Esophagus muscularis mucosa (tissue), 4 donors: ENCODE measurements around the gene SOX8. TPM values are rescaled to one million over a fixed set of nuclear protein-coding genes. Genes with fewer than 3 reads are reported as not detected.

Experiments
- DNase-seq: peaks from one replicate; pipeline ENCODE4 v3.0.0-alpha.2; 2017; ENCODE audit errors: extremely low spot score
- H3K27ac ChIP-seq, 4 donors: fragments of 200-600 bp; sonication (generic); replicated peaks in 1 of 4; 1 replicate in 3 of 4; 2 replicates in 1 of 4; pipeline ENCODE4 v1.5.1; 2016 to 2019; ENCODE audit warnings: mild to moderate bottlenecking in 1 of 4
- H3K27me3 ChIP-seq, 4 donors: fragments of 200-600 bp; sonication (generic); one replicate each; pipeline versions ENCODE4 v1.5.1 to v1.6.0; 2016 to 2019
- H3K36me3 ChIP-seq, 4 donors: fragments of 200-600 bp; sonication (generic); one replicate each; pipeline ENCODE4 v1.5.1; 2016 to 2019
- H3K4me1 ChIP-seq, 4 donors: fragments of 200-600 bp; sonication (generic); one replicate each; pipeline ENCODE4 v1.5.1; 2016 to 2019
- H3K4me3 ChIP-seq, 4 donors: fragments of 200-600 bp; sonication (generic); 1 replicate in 2 of 4; 2 replicates in 2 of 4; pipeline ENCODE4 v1.5.1; 2016 to 2019; ENCODE audit warnings: mild to moderate bottlenecking in 4 of 4, moderate library complexity in 1 of 4
- H3K9me3 ChIP-seq, 4 donors: fragments of 200-600 bp; sonication (generic); 1 replicate in 3 of 4; 2 replicates in 1 of 4; pipeline ENCODE4 v1.5.1; 2016 to 2019
- CTCF ChIP-seq, 3 experiments: fragments of 200-600 bp in 2 of 3; fragments of 450-650 bp in 1 of 3; sonication (generic) in 2 of 3; IDR thresholded peaks; one replicate each; pipeline ENCODE4 v1.5.1; 2017 to 2019; ENCODE audit warnings: antibody characterized with exemption in 3 of 3, mild to moderate bottlenecking in 2 of 3, moderate library complexity in 1 of 3
- EP300 ChIP-seq: sonication (generic); formaldehyde crosslinking; IDR thresholded peaks from one replicate; pipeline ENCODE4 v1.6.1; 2017; ENCODE audit warnings: antibody characterized with exemption
- POLR2A ChIP-seq: fragments of 450-650 bp; IDR thresholded peaks from one replicate; pipeline ENCODE4 v1.6.1; 2017; ENCODE audit warnings: antibody characterized with exemption, moderate library complexity, mild to moderate bottlenecking, low read depth
- POLR2AphosphoS5 ChIP-seq, 2 donors: sonication (generic); formaldehyde crosslinking; IDR thresholded peaks; one replicate each; pipeline ENCODE4 v1.6.1; 2017; ENCODE audit warnings: antibody characterized with exemption in 2 of 2
- WGBS: methylation state at CpG from one replicate; pipeline ENCODE4 v1.1.5; 2018; 5-methylcytosine and 5-hydroxymethylcytosine counted together
- intact Hi-C: fragments of 100-400 bp; cut with DNase I; formaldehyde crosslinking; loops from one replicate; pipeline ENCODE4 v1.15.1; 2023
- total RNA-seq, 4 donors: library from RNA; depleted of rRNA; stranded (reverse); fragments of >200 nt; gene quantifications; one replicate each; pipeline versions ENCODE4 v1.1.0 to v1.2.1, GENCODE V29; 2016

Gene SOX8
- total RNA-seq, 4 donors from 2014 or later = 4.1 to 4.6 (median 4.3) TPM

DNA sequence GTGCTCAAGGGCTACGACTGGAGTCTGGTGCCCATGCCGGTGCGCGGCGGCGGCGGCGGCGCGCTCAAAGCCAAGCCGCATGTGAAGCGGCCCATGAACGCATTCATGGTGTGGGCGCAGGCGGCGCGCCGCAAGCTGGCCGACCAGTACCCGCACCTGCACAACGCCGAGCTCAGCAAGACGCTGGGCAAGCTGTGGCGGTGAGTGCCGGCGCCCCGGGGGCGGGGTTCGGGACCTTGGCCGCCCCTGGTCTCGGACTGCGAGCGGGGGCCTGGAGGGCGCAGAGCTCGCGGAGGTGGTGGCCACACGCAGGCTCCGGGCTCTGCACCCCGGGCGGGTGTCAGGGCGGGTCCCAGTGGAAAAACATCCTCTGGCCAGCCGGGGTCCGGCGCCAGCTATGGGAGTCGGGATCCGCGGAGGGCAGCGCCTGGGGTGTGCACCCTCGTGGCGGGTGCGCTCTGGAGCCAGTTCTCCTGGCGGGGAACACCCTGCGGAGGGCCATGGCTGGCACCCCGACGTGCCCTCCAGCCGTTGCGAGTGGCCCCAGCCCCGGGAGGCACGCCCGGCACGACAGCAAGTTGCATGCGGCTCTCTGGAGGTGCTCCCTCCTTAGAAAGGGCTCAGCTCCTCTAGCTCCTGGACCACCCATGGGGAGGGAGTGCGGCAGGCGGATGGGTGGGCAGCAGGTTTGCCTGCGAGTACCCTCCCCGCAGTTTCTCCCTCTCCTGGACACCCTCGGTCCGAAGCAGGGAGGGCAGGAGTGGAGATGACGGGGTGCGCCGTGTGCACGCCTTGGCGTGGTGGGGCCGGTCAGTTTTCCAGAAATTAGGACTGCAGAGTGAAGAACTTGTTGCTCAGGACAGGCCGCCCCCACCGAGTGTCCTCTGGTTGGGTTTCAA lies 824 bp downstream of the SOX8 start:
- 34% methylated on average over 14 of the region's 76 CpGs for WGBS
- no peaks in the 10 kb centered on the region for H3K36me3 ChIP-seq
- H3K27me3 ChIP-seq = peaks cover 0 to 100% (median 26%) of the 10 kb centered on the region in 4 donors
- H3K4me3 ChIP-seq = peak overlapping the region; percentile 58 to 67 (median 59)
- no peak for DNase-seq
- TF ChIP-seq POLR2AphosphoS5 (IDR thresholded peaks at IDR 0.05) = no peak
- no peak for TF ChIP-seq EP300
- no peak for TF ChIP-seq CTCF (IDR thresholded peaks at IDR 0.05)
- TF ChIP-seq POLR2A = no peak
- intact Hi-C loops = no loop called here
- no peaks in the 10 kb centered on the region for H3K9me3 ChIP-seq
- H3K4me1 ChIP-seq = peaks cover 9 to 37% (median 32%) of the 10 kb centered on the region in 4 donors
- no peak overlapping the region for H3K27ac ChIP-seq

GRCh38 chr16:983044-984030 lies 1.8 kb downstream of the SOX8 start:
- Histone ChIP-seq H3K4me1 (peaks cover 9 to 34% (median 27%) of the 10 kb centered on the region in 4 donors), H3K27ac (peak overlapping the region in 1 of 4 donors; percentile 10), H3K36me3 (no peaks in the 10 kb centered on the region), H3K9me3 (no peaks in the 10 kb centered on the region), H3K4me3 (peak overlapping the region; percentile 58 to 67 (median 59)), H3K27me3 (peaks cover 0 to 100% (median 26%) of the 10 kb centered on the region in 4 donors)
- no peak for DNase-seq
- TF ChIP-seq POLR2A (no peak), POLR2AphosphoS5 (IDR thresholded peaks at IDR 0.05) (no peak), CTCF (IDR thresholded peaks at IDR 0.05) (no peak), EP300 (no peak)
- 48% methylated on average over 29 of the region's 59 CpGs for WGBS
- intact Hi-C loops = no loop called here

- no peaks in the 10 kb centered on the region for H3K9me3 ChIP-seq
- no peaks in the 10 kb centered on the region for H3K36me3 ChIP-seq
- H3K4me1 ChIP-seq = peaks cover 9 to 34% (median 27%) of the 10 kb centered on the region in 4 donors
- intact Hi-C loops = no loop called here
- 74% methylated on average over 13 of the region's 22 CpGs for WGBS
- DNase-seq = no peak
- H3K27me3 ChIP-seq = peaks cover 0 to 100% (median 26%) of the 10 kb centered on the region in 4 donors
- peak overlapping the region in 1 of 4 donors; percentile 10 for H3K27ac ChIP-seq
- peak overlapping the region in 1 of 4 donors; percentile 59 for H3K4me3 ChIP-seq
- TF ChIP-seq CTCF (IDR thresholded peaks at IDR 0.05) (no peak), POLR2AphosphoS5 (IDR thresholded peaks at IDR 0.05) (no peak), EP300 (no peak), POLR2A (no peak)
These were observed 2.6 kb downstream of the SOX8 start for GRCh38 chr16:984121-984694.

DNA sequence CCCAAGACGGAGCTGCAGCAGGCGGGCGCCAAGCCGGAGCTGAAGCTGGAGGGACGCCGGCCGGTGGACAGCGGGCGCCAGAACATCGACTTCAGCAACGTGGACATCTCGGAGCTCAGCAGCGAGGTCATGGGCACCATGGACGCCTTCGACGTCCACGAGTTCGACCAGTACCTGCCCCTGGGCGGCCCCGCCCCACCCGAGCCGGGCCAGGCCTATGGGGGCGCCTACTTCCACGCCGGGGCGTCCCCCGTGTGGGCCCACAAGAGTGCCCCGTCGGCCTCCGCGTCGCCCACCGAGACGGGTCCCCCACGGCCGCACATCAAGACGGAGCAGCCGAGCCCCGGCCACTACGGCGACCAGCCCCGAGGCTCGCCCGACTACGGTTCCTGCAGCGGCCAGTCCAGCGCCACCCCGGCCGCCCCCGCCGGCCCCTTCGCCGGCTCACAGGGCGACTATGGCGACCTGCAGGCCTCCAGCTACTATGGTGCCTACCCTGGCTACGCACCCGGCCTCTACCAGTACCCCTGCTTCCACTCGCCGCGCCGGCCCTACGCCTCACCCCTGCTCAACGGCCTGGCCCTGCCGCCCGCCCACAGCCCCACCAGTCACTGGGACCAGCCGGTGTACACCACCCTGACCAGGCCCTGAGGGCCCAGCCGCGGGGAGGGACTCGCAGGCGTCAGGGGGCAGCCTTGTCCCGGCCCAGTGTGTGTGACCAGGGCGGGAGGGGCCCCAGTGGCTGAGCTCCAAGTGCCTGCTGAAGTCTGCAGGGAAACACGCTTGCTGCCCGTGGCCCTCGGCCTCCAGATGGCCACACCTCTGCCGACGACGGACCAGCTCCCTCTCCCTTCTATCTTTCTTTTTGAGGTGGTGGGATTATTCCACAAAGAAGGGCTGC lies 3.4 kb downstream of the SOX8 start:
- H3K27me3 ChIP-seq = peaks cover 0 to 100% (median 23%) of the 10 kb centered on the region in 4 donors
- H3K4me1 ChIP-seq = peaks cover 8 to 29% (median 24%) of the 10 kb centered on the region in 4 donors
- no peak overlapping the region for H3K27ac ChIP-seq
- DNase-seq = no peak
- TF ChIP-seq POLR2AphosphoS5 (IDR thresholded peaks at IDR 0.05) = no peak
- no peak for TF ChIP-seq POLR2A
- TF ChIP-seq EP300 = no peak
- no peak for TF ChIP-seq CTCF (IDR thresholded peaks at IDR 0.05)
- H3K9me3 ChIP-seq = no peaks in the 10 kb centered on the region
- intact Hi-C loops = no loop called here
- WGBS = 88% methylated on average over 14 of the region's 78 CpGs
- H3K36me3 ChIP-seq = no peaks in the 10 kb centered on the region
- H3K4me3 ChIP-seq = no peak overlapping the region
